Urothelium cell line (cell line): ENCODE data around the gene ODAD3.
"Not testable (repeated sequence)": the region's sequence is repeated elsewhere in the genome, so short reads cannot be mapped to it uniquely, and the experiment has no call there.

Experiments
- DNase-seq: peaks from one replicate; pipeline ENCODE4 v3.0.0; 2011; ENCODE audit warnings: low spot score, mixed read lengths
- FAIRE-seq: peaks from 2 replicates; lab custom pipeline; 2011; peaks lifted over from hg19 to GRCh38; lab: Jason Lieb, UNC

ODAD3 gene

GRCh38 chr19:11435057-11435832 lies at the start of gene ODAD3, which contains the start of gene PRKCSH:
TSS of gene ODAD3 (minus strand) at chr19:11435121. CDS start at chr19:11435016, 105 bp downstream.
TSS of gene PRKCSH (plus strand) at chr19:11435635. CDS start at chr19:11436118, 483 bp downstream.
- FAIRE-seq: no peak

GRCh38 chr19:11483366-11484111 lies 48.6 kb upstream of the ODAD3 start:
- no peak for FAIRE-seq

More at GRCh38 chr19:11435057-11435832, at the start of gene ODAD3, which contains the start of gene PRKCSH:
- peak; percentile 97 for DNase-seq

GRCh38 chr19:11482384-11483050 lies 47.6 kb upstream of the ODAD3 start:
- FAIRE-seq: peak; percentile 13
- DNase-seq: peak; percentile 81

More at GRCh38 chr19:11483366-11484111, 48.6 kb upstream of the ODAD3 start:
- no peak for DNase-seq

- FAIRE-seq: no peak
- DNase-seq: no peak
Observed at GRCh38 chr19:11481534-11482383, 46.8 kb upstream of the ODAD3 start.

GRCh38 chr19:11480715-11481533 lies 46.0 kb upstream of the ODAD3 start, which contains the start of gene ELAVL3:
TSS of gene ELAVL3 (minus strand) at chr19:11481046. CDS start at chr19:11480608, 438 bp downstream.
- FAIRE-seq (no peak), DNase-seq (no peak)

GRCh38 chr19:11479898-11480714 lies 45.2 kb upstream of the ODAD3 start:
- DNase-seq (no peak), FAIRE-seq (no peak)

- DNase-seq (no peak), FAIRE-seq (no peak)
Observed at GRCh38 chr19:11479090-11479897, 44.4 kb upstream of the ODAD3 start.

GRCh38 chr19:11478167-11479089 lies 43.5 kb upstream of the ODAD3 start:
- no peak for FAIRE-seq

GRCh38 chr19:11475861-11476260 lies 40.9 kb upstream of the ODAD3 start:
- DNase-seq (no peak), FAIRE-seq (no peak)

More at GRCh38 chr19:11478167-11479089, 43.5 kb upstream of the ODAD3 start:
- DNase-seq: no peak

- not testable (repeated sequence) for FAIRE-seq, DNase-seq
Observed at GRCh38 chr19:11475343-11475742, 40.4 kb upstream of the ODAD3 start.

GRCh38 chr19:11473725-11474124 lies 38.8 kb upstream of the ODAD3 start:
- DNase-seq: no peak
- no peak for FAIRE-seq

- FAIRE-seq, DNase-seq: not testable (repeated sequence)
Observed at GRCh38 chr19:11468266-11468845, 33.4 kb upstream of the ODAD3 start.

- DNase-seq: no peak
- no peak for FAIRE-seq
Observed at GRCh38 chr19:11465600-11465999, 30.7 kb upstream of the ODAD3 start.

- no peak for DNase-seq
- peak; percentile 100 for FAIRE-seq
Observed at GRCh38 chr19:11464333-11465265, 29.7 kb upstream of the ODAD3 start.

GRCh38 chr19:11463391-11463790 lies 28.5 kb upstream of the ODAD3 start:
- FAIRE-seq (no peak), DNase-seq (no peak)
